ENCODE results near the gene EPB41L4B. TPM values are rescaled to one million over a fixed set of nuclear protein-coding genes. Genes with fewer than 3 reads are reported as not detected.

Gene EPB41L4B
- total RNA-seq, 6 experiments from 2014 or later = 0.33 to 0.37 (median 0.35) TPM; not detected in 2

- no peak for DNase-seq
- Mint-ChIP-seq H3K27ac (no peak overlapping the region), H3K27me3 (ENCODE audit: insufficient read depth) (peaks cover 17% of the 10 kb centered on the region), H3K36me3 (ENCODE audit: low read depth) (no peaks in the 10 kb centered on the region), H3K4me1 (ENCODE audit: low read depth) (peaks cover 14% of the 10 kb centered on the region), H3K9me3 (no peaks in the 10 kb centered on the region), H3K4me3 (no peak overlapping the region)
- TF ChIP-seq CTCF (IDR thresholded peaks at IDR 0.05) = no peak
Observed at GRCh38 chr9:109239240-109239639, 81.6 kb downstream of the EPB41L4B start.

- Mint-ChIP-seq H3K36me3 (ENCODE audit: low read depth) (no peaks in the 10 kb centered on the region), H3K27ac (no peak overlapping the region), H3K4me1 (ENCODE audit: low read depth) (peaks cover 14% of the 10 kb centered on the region), H3K9me3 (no peaks in the 10 kb centered on the region), H3K27me3 (ENCODE audit: insufficient read depth) (peaks cover 17% of the 10 kb centered on the region), H3K4me3 (no peak overlapping the region)
- no peak for DNase-seq
- TF ChIP-seq CTCF (IDR thresholded peaks at IDR 0.05) = no peak
Observed at GRCh38 chr9:109238655-109239054, 82.2 kb downstream of the EPB41L4B start.

- no peak overlapping the region for H3K4me3 Mint-ChIP-seq
- no peak overlapping the region for H3K27ac Mint-ChIP-seq
- no peaks in the 10 kb centered on the region for H3K9me3 Mint-ChIP-seq
- H3K4me1 Mint-ChIP-seq (ENCODE audit: low read depth) = peaks cover 16% of the 10 kb centered on the region
- no peak for DNase-seq
- no peaks in the 10 kb centered on the region for H3K36me3 Mint-ChIP-seq (ENCODE audit: low read depth)
- TF ChIP-seq CTCF (IDR thresholded peaks at IDR 0.05) = no peak
- peaks cover 17% of the 10 kb centered on the region for H3K27me3 Mint-ChIP-seq (ENCODE audit: insufficient read depth)
Observed at GRCh38 chr9:109238125-109238524, 82.7 kb downstream of the EPB41L4B start.

- TF ChIP-seq CTCF (IDR thresholded peaks at IDR 0.05) = no peak
- Mint-ChIP-seq H3K4me3 (peak overlapping the region; percentile 62), H3K9me3 (no peaks in the 10 kb centered on the region), H3K27me3 (ENCODE audit: insufficient read depth) (peaks cover 17% of the 10 kb centered on the region), H3K4me1 (ENCODE audit: low read depth) (peaks cover 23% of the 10 kb centered on the region), H3K27ac (no peak overlapping the region; the same call in 1 of the 2 replicates), H3K36me3 (ENCODE audit: low read depth) (no peaks in the 10 kb centered on the region)
- DNase-seq = peak; percentile 56
Observed at GRCh38 chr9:109232449-109233237, 88.2 kb downstream of the EPB41L4B start.

GRCh38 chr9:109231593-109231992 is 89.3 kb downstream of the EPB41L4B start:
- no peaks in the 10 kb centered on the region for H3K36me3 Mint-ChIP-seq (ENCODE audit: low read depth)
- peaks cover 23% of the 10 kb centered on the region for H3K4me1 Mint-ChIP-seq (ENCODE audit: low read depth)
- DNase-seq = no peak
- peaks cover 14% of the 10 kb centered on the region for H3K27me3 Mint-ChIP-seq (ENCODE audit: insufficient read depth)
- H3K27ac Mint-ChIP-seq = no peak overlapping the region
- H3K4me3 Mint-ChIP-seq = peak overlapping the region; percentile 62
- no peaks in the 10 kb centered on the region for H3K9me3 Mint-ChIP-seq
- TF ChIP-seq CTCF (IDR thresholded peaks at IDR 0.05) = no peak

All from HFFc6 (cell line).